Measurements from ENCODE around the gene AZIN2.
"Not testable (repeated sequence)": the region's sequence is repeated elsewhere in the genome, so short reads cannot be mapped to it uniquely, and the experiment has no call there.

DNA sequence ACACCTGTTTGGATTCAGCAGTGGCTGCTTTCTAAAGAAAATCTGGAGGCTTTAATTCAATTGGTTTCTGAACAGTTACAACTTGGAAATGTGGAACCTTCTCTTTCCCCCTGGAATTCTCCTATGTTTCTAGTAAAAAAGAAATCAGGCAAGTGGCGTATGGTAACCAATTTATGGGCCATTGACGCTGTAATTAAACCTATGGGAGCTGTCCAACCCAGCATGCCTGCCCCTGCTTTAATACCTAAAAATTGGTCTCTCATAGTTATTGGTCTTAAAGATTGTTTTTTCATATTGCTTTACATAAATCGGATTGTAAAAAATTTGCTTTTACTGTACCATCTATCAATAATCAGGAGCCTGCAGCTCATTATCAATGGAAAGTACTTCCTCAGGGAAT, 14.5 kb upstream of the AZIN2 start:
- TF ChIP-seq SP1 (IDR thresholded peaks at IDR 0.05); L3MBTL2 (conservative IDR thresholded peaks at IDR 0.05); NFRKB (IDR thresholded peaks at IDR 0.05); FOXM1 (IDR thresholded peaks at IDR 0.05; ENCODE audit: borderline replicate concordance); BHLHE40 (IDR thresholded peaks at IDR 0.05; ENCODE audit: borderline replicate concordance); ZNF384 (IDR thresholded peaks at IDR 0.05); SUZ12 (IDR thresholded peaks at IDR 0.05); FOXK2 (IDR thresholded peaks at IDR 0.05); TARDBP (IDR thresholded peaks at IDR 0.05): not testable (repeated sequence)
